ENCODE measurements around the gene RAP1GAP2. TPM values are rescaled to one million over a fixed set of nuclear protein-coding genes. Genes with fewer than 3 reads are reported as not detected.
A peak's percentile ranks its signal among the peaks of the same experiment; 100 is the strongest.

RAP1GAP2 gene
- total and polyA plus RNA-seq, 5 donors = 29.7 to 62.1 (median 43.7) TPM

GRCh38 chr17:3012926-3013581 lies 216.8 kb downstream of the RAP1GAP2 start:
- no peaks in the 10 kb centered on the region for H3K9me3 ChIP-seq (ENCODE audit: control insufficient read depth, low read length)
- H3K4me1 ChIP-seq (ENCODE audit: control insufficient read depth, insufficient read depth, low read length) = no peaks in the 10 kb centered on the region
- WGBS = 59% methylated on average over 21 of the region's 21 CpGs
- no peak overlapping the region for H3K4me3 ChIP-seq (ENCODE audit: low read length)
- H3K27ac ChIP-seq (ENCODE audit: low read length) = no peak overlapping the region
- ATAC-seq = peak; percentile 87 to 92
- peak; percentile 66 to 85 (median 78) for DNase-seq
- intact Hi-C loops (cut with DNase I) = loop anchor here (2.0 to 5.0 kb wide), 2 partner anchors 184 to 186 kb away; no protein-coding TSS in a partner anchor
- no peaks in the 10 kb centered on the region for H3K27me3 ChIP-seq (ENCODE audit: control insufficient read depth, insufficient read depth)

DNA sequence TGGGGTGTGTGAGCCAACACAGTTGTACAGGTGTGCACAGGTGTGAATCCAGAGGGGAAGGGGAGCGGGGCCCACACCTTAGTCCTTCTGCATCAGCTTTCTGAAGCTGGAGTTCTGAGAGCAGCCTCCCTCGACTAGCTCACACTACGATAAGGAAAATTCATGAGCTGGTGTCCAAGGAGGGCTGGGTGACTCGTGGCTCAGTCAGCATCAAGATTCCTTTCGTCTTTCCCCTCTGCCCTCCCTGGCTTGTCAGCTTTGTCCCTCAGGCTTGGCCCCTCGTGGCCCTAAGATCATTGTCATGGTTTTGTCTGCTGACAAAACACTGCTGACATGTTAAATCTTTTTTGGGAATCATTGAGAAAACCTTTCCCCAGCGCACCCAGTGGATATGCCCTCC lies 219.7 kb downstream of the RAP1GAP2 start:
- intact Hi-C loops (cut with DNase I) = no loop called here

GRCh38 chr17:3017936-3018335 lies 221.7 kb downstream of the RAP1GAP2 start:
- no peak for DNase-seq
- ATAC-seq = peak in 1 of 2 donors; percentile 20
- WGBS = 93% methylated on average over 15 of the region's 15 CpGs
- Histone ChIP-seq H3K4me3 (ENCODE audit: low read length) (no peak overlapping the region), H3K4me1 (ENCODE audit: control insufficient read depth, insufficient read depth, low read length) (no peaks in the 10 kb centered on the region), H3K27me3 (ENCODE audit: control insufficient read depth, insufficient read depth) (no peaks in the 10 kb centered on the region), H3K27ac (ENCODE audit: low read length) (no peak overlapping the region), H3K9me3 (ENCODE audit: control insufficient read depth, low read length) (no peaks in the 10 kb centered on the region)
- intact Hi-C loops (cut with DNase I) = no loop called here

More for the DNA sequence above, 219.7 kb downstream of the RAP1GAP2 start:
- no peak overlapping the region for H3K4me3 ChIP-seq (ENCODE audit: low read length)
- no peaks in the 10 kb centered on the region for H3K9me3 ChIP-seq (ENCODE audit: control insufficient read depth, low read length)
- WGBS = 77% methylated on average over 7 of the region's 7 CpGs
- ATAC-seq (no peak), DNase-seq (peak in 1 of 3 donors; percentile 15)
- H3K27ac ChIP-seq (ENCODE audit: low read length) = no peak overlapping the region
- no peaks in the 10 kb centered on the region for H3K27me3 ChIP-seq (ENCODE audit: control insufficient read depth, insufficient read depth)
- no peaks in the 10 kb centered on the region for H3K4me1 ChIP-seq (ENCODE audit: control insufficient read depth, insufficient read depth, low read length)

- H3K27me3 ChIP-seq (ENCODE audit: control insufficient read depth, insufficient read depth) = no peaks in the 10 kb centered on the region
- H3K9me3 ChIP-seq (ENCODE audit: control insufficient read depth, low read length) = no peaks in the 10 kb centered on the region
- DNase-seq (no peak), ATAC-seq (no peak)
- no peak overlapping the region for H3K27ac ChIP-seq (ENCODE audit: low read length)
- intact Hi-C loops (cut with DNase I) = no loop called here
- H3K4me3 ChIP-seq (ENCODE audit: low read length) = no peak overlapping the region
- 86% methylated on average over 9 of the region's 9 CpGs for whole genome bisulfite sequencing
- H3K4me1 ChIP-seq (ENCODE audit: control insufficient read depth, insufficient read depth, low read length) = no peaks in the 10 kb centered on the region
These were observed 223.5 kb downstream of the RAP1GAP2 start for GRCh38 chr17:3019761-3020160.

GRCh38 chr17:3020381-3020780 lies 224.1 kb downstream of the RAP1GAP2 start:
- H3K27me3 ChIP-seq (ENCODE audit: control insufficient read depth, insufficient read depth) = no peaks in the 10 kb centered on the region
- H3K27ac ChIP-seq (ENCODE audit: low read length) = no peak overlapping the region
- H3K4me3 ChIP-seq (ENCODE audit: low read length) = no peak overlapping the region
- intact Hi-C loops (cut with DNase I) = no loop called here
- ATAC-seq (no peak), DNase-seq (no peak)
- WGBS = 97% methylated on average over 16 of the region's 16 CpGs
- no peaks in the 10 kb centered on the region for H3K9me3 ChIP-seq (ENCODE audit: control insufficient read depth, low read length)
- no peaks in the 10 kb centered on the region for H3K4me1 ChIP-seq (ENCODE audit: control insufficient read depth, insufficient read depth, low read length)

DNA sequence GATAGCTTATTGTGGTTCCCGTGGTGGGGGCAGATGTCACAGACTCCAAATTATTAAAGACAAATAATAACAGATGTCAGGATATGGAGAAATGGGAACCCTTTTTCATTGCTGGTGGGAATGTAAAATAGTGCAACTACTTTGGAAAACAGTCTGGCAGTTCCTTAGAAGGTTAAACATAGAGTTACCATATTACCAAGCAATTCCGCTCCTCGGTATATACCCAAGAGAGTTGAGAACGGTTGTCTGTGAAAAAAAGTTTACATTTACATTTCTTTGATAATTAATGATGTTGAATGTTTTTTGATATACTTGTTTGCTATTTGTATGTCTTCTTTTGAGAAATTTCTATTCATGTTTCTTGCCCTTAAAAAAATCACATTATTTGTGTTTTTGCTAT lies 226.0 kb downstream of the RAP1GAP2 start:
- Histone ChIP-seq H3K4me3 (ENCODE audit: low read length) (no peak overlapping the region), H3K27ac (ENCODE audit: low read length) (no peak overlapping the region), H3K27me3 (ENCODE audit: control insufficient read depth, insufficient read depth) (no peaks in the 10 kb centered on the region), H3K4me1 (ENCODE audit: control insufficient read depth, insufficient read depth, low read length) (no peaks in the 10 kb centered on the region), H3K9me3 (ENCODE audit: control insufficient read depth, low read length) (no peaks in the 10 kb centered on the region)
- WGBS = 92% methylated on average over 4 of the region's 4 CpGs
- intact Hi-C loops (cut with DNase I) = no loop called here
- DNase-seq (no peak), ATAC-seq (no peak)

DNA sequence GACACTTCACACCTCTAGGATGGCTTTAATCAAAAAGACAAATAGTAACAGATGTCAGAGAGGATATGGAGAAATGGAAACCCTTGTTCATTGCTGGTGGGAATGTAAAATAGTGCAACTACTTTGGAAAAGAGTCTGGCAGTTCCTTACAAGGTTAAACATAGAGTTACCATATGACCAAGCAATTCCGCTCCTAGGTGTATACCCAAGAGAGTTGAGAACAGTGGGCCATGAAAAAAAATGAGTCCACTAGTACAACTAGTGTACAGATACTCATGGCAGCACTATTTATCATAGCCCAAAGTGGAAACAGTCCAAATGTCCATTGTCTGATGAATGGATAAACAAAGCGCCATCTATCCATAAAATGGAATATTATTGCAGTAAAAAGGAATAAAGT lies 228.1 kb downstream of the RAP1GAP2 start:
- no peak overlapping the region for H3K27ac ChIP-seq (ENCODE audit: low read length)
- H3K4me1 ChIP-seq (ENCODE audit: control insufficient read depth, insufficient read depth, low read length) = no peaks in the 10 kb centered on the region
- 94% methylated on average over 2 of the region's 2 CpGs for WGBS
- DNase-seq = no peak
- H3K27me3 ChIP-seq (ENCODE audit: control insufficient read depth, insufficient read depth) = no peaks in the 10 kb centered on the region
- no peak for ATAC-seq
- H3K9me3 ChIP-seq (ENCODE audit: control insufficient read depth, low read length) = no peaks in the 10 kb centered on the region
- intact Hi-C loops (cut with DNase I) = no loop called here
- H3K4me3 ChIP-seq (ENCODE audit: low read length) = no peak overlapping the region

GRCh38 chr17:3025421-3026124 lies 229.3 kb downstream of the RAP1GAP2 start:
- H3K9me3 ChIP-seq (ENCODE audit: control insufficient read depth, low read length) = no peaks in the 10 kb centered on the region
- ATAC-seq (no peak), DNase-seq (peak in 1 of 3 donors; percentile 30)
- H3K4me3 ChIP-seq (ENCODE audit: low read length) = no peak overlapping the region
- WGBS = 90% methylated on average over 17 of the region's 17 CpGs
- intact Hi-C loops (cut with DNase I) = no loop called here
- no peaks in the 10 kb centered on the region for H3K27me3 ChIP-seq (ENCODE audit: control insufficient read depth, insufficient read depth)
- H3K27ac ChIP-seq (ENCODE audit: low read length) = no peak overlapping the region
- no peaks in the 10 kb centered on the region for H3K4me1 ChIP-seq (ENCODE audit: control insufficient read depth, insufficient read depth, low read length)

GRCh38 chr17:3026125-3026855 lies 230.1 kb downstream of the RAP1GAP2 start:
- Histone ChIP-seq H3K4me3 (ENCODE audit: low read length) (no peak overlapping the region), H3K27ac (ENCODE audit: low read length) (no peak overlapping the region), H3K9me3 (ENCODE audit: control insufficient read depth, low read length) (no peaks in the 10 kb centered on the region), H3K27me3 (ENCODE audit: control insufficient read depth, insufficient read depth) (no peaks in the 10 kb centered on the region), H3K4me1 (ENCODE audit: control insufficient read depth, insufficient read depth, low read length) (no peaks in the 10 kb centered on the region)
- WGBS = 71% methylated on average over 26 of the region's 26 CpGs
- ATAC-seq (peak in 1 of 2 donors; percentile 5), DNase-seq (peak in 2 of 3 donors; percentile 30 to 52)
- intact Hi-C loops (cut with DNase I) = no loop called here

GRCh38 chr17:3026856-3027751 lies 230.9 kb downstream of the RAP1GAP2 start:
- Histone ChIP-seq H3K4me1 (ENCODE audit: control insufficient read depth, insufficient read depth, low read length) (no peaks in the 10 kb centered on the region), H3K4me3 (ENCODE audit: low read length) (no peak overlapping the region), H3K27me3 (ENCODE audit: control insufficient read depth, insufficient read depth) (no peaks in the 10 kb centered on the region), H3K27ac (ENCODE audit: low read length) (no peak overlapping the region), H3K9me3 (ENCODE audit: control insufficient read depth, low read length) (no peaks in the 10 kb centered on the region)
- DNase-seq (peak in 1 of 3 donors; percentile 41), ATAC-seq (peak; percentile 10 to 22)
- intact Hi-C loops (cut with DNase I) = no loop called here
- WGBS = 76% methylated on average over 31 of the region's 31 CpGs
